Esophagus squamous epithelium (tissue), 5 donors: ENCODE results near the gene TMCO6. TPM values are rescaled to one million over a fixed set of nuclear protein-coding genes. Genes with fewer than 3 reads are reported as not detected.

Experiments
- DNase-seq: peaks from one replicate; lab custom pipeline; 2025; lab: John Stamatoyannopoulos, UW
- H3K27ac ChIP-seq, 4 donors: fragments of 200-600 bp; sonication (generic); one replicate each; pipeline ENCODE4 v1.5.1; 2016 to 2019; ENCODE audit warnings: mild to moderate bottlenecking in 1 of 4
- H3K27me3 ChIP-seq, 4 donors: fragments of 200-600 bp; sonication (generic); 1 replicate in 3 of 4; 2 replicates in 1 of 4; pipeline versions ENCODE4 v1.5.1 to v1.6.0; 2017 to 2021; ENCODE audit warnings: antibody characterized with exemption in 1 of 4
- H3K36me3 ChIP-seq, 3 donors: fragments of 200-600 bp; sonication (generic); one replicate each; pipeline ENCODE4 v1.5.1; 2016 to 2019
- H3K4me1 ChIP-seq, 3 donors: fragments of 200-600 bp; sonication (generic); one replicate each; pipeline ENCODE4 v1.5.1; 2017 to 2019
- H3K4me3 ChIP-seq, 4 donors: fragments of 200-600 bp; sonication (generic); 1 replicate in 3 of 4; 2 replicates in 1 of 4; pipeline ENCODE4 v1.5.1; 2016 to 2019; ENCODE audit warnings: mild to moderate bottlenecking in 2 of 4, moderate library complexity in 1 of 4
- H3K9me3 ChIP-seq, 3 donors: fragments of 200-600 bp; sonication (generic); one replicate each; pipeline ENCODE4 v1.5.1; 2016 to 2019
- CTCF ChIP-seq, 6 experiments: fragments of 450-650 bp in 4 of 6; fragments of 200-600 bp in 2 of 6; sonication (generic) in 2 of 6; IDR thresholded peaks; one replicate each; pipeline ENCODE4 v1.5.1; 2016 to 2019; ENCODE audit warnings: antibody characterized with exemption in 6 of 6, mild to moderate bottlenecking in 4 of 6, moderate library complexity in 4 of 6
- POLR2A ChIP-seq, 4 donors: fragments of 450-650 bp; IDR thresholded peaks; one replicate each; pipeline ENCODE4 v1.6.1; 2017; ENCODE audit warnings: antibody characterized with exemption in 4 of 4, mild to moderate bottlenecking in 4 of 4, moderate library complexity in 3 of 4
- WGBS, 2 donors: methylation state at CpG; one replicate each; pipeline ENCODE4 v1.1.5; 2018; 5-methylcytosine and 5-hydroxymethylcytosine counted together
- intact Hi-C: fragments of 100-400 bp; cut with DNase I; formaldehyde crosslinking; loops from one replicate; pipeline ENCODE4 v1.15.0; 2022
- total RNA-seq, 4 donors: library from RNA; depleted of rRNA; stranded (reverse); fragments of >200 nt; gene quantifications; one replicate each; pipeline ENCODE4 v1.1.0, GENCODE V29; 2016
- donor health status: DM: yes; HTN: yes; CAD: no.

TMCO6 gene
- total RNA-seq, 4 donors from 2014 or later, result 18.4 to 46.7 (median 28.2) TPM

GRCh38 chr5:140672455-140673186 is 33.4 kb downstream of the TMCO6 start:
- Histone ChIP-seq H3K9me3 (no peaks in the 10 kb centered on the region), H3K4me3 (peak overlapping the region in 3 of 4 donors; percentile 16 to 42 (median 19)), H3K36me3 (peaks cover 29 to 100% (median 38%) of the 10 kb centered on the region in 3 donors), H3K4me1 (peaks cover 0 to 10% (median 0%) of the 10 kb centered on the region in 3 donors), H3K27ac (no peak overlapping the region), H3K27me3 (no peaks in the 10 kb centered on the region)
- intact Hi-C loops, result no loop called here
- 64 to 78% methylated on average over 5 to 22 of the region's 70 CpGs for WGBS, 2 donors
- no peak for DNase-seq
- TF ChIP-seq CTCF (IDR thresholded peaks at IDR 0.05) (no peak), POLR2A (IDR thresholded peaks at IDR 0.05) (no peak)

GRCh38 chr5:140673187-140673976 is 34.1 kb downstream of the TMCO6 start, which contains the start of gene DND1:
DND1 (minus strand) TSS chr5:140673576; CDS start chr5:140673542, 34 bp downstream.
- peak within 1 kb of the TSS in 3 of 4 donors; percentile 16 to 42 (median 19) for H3K4me3 ChIP-seq
- intact Hi-C loops, result no loop called here
- WGBS, 2 donors, result 87 to 88% methylated on average over 39 to 40 of the region's 45 CpGs

GRCh38 chr5:140674211-140674610 is 35.0 kb downstream of the TMCO6 start:
- Histone ChIP-seq H3K27ac (no peak overlapping the region), H3K27me3 (no peaks in the 10 kb centered on the region), H3K4me3 (no peak overlapping the region), H3K4me1 (peaks cover 0 to 10% (median 0%) of the 10 kb centered on the region in 3 donors), H3K9me3 (no peaks in the 10 kb centered on the region), H3K36me3 (peaks cover 18 to 100% (median 31%) of the 10 kb centered on the region in 3 donors)
- TF ChIP-seq CTCF (IDR thresholded peaks at IDR 0.05) (no peak), POLR2A (IDR thresholded peaks at IDR 0.05) (no peak)
- DNase-seq, result no peak
- 69 to 84% methylated on average over 2 of the region's 2 CpGs for WGBS, 2 donors
- intact Hi-C loops, result no loop called here

More at GRCh38 chr5:140673187-140673976, 34.1 kb downstream of the TMCO6 start, which contains the start of gene DND1:
- no peaks in the 10 kb centered on the region for H3K27me3 ChIP-seq
- no peak for TF ChIP-seq POLR2A (IDR thresholded peaks at IDR 0.05)
- no peak for TF ChIP-seq CTCF (IDR thresholded peaks at IDR 0.05)
- H3K27ac ChIP-seq, result no peak within 1 kb of the TSS
- peaks cover 0 to 10% (median 0%) of the 10 kb centered on the region in 3 donors for H3K4me1 ChIP-seq
- peaks cover 26 to 100% (median 39%) of the 10 kb centered on the region in 3 donors for H3K36me3 ChIP-seq
- DNase-seq, result no peak
- H3K9me3 ChIP-seq, result no peaks in the 10 kb centered on the region

GRCh38 chr5:140674629-140675028 is 35.4 kb downstream of the TMCO6 start:
- no peak for TF ChIP-seq POLR2A (IDR thresholded peaks at IDR 0.05)
- DNase-seq, result no peak
- H3K9me3 ChIP-seq, result no peaks in the 10 kb centered on the region
- H3K4me3 ChIP-seq, result no peak overlapping the region
- no peak overlapping the region for H3K27ac ChIP-seq
- no peaks in the 10 kb centered on the region for H3K27me3 ChIP-seq
- H3K4me1 ChIP-seq, result peaks cover 0 to 10% (median 0%) of the 10 kb centered on the region in 3 donors
- H3K36me3 ChIP-seq, result peaks cover 17 to 100% (median 27%) of the 10 kb centered on the region in 3 donors
- 96 to 100% methylated on average over 4 of the region's 4 CpGs for WGBS, 2 donors
- intact Hi-C loops, result no loop called here

GRCh38 chr5:140677947-140678346 is 38.7 kb downstream of the TMCO6 start:
- Histone ChIP-seq H3K9me3 (no peaks in the 10 kb centered on the region), H3K27me3 (no peaks in the 10 kb centered on the region), H3K4me1 (no peaks in the 10 kb centered on the region), H3K27ac (no peak overlapping the region), H3K36me3 (peaks cover 17 to 100% (median 26%) of the 10 kb centered on the region in 3 donors), H3K4me3 (no peak overlapping the region)
- no peak for DNase-seq
- WGBS, 2 donors, result 64 to 83% methylated on average over 2 of the region's 3 CpGs
- TF ChIP-seq CTCF (IDR thresholded peaks at IDR 0.05) (no peak), POLR2A (IDR thresholded peaks at IDR 0.05) (no peak)
- intact Hi-C loops, result no loop called here
